T-helper 1 cell (primary cell): ENCODE data around the gene SLC2A11.

ENCODE experiments used
- DNase-seq, 5 donors: peaks; one replicate each; pipeline ENCODE4 v3.0.0-alpha.2; 2012 to 2020

SLC2A11 gene

DNA sequence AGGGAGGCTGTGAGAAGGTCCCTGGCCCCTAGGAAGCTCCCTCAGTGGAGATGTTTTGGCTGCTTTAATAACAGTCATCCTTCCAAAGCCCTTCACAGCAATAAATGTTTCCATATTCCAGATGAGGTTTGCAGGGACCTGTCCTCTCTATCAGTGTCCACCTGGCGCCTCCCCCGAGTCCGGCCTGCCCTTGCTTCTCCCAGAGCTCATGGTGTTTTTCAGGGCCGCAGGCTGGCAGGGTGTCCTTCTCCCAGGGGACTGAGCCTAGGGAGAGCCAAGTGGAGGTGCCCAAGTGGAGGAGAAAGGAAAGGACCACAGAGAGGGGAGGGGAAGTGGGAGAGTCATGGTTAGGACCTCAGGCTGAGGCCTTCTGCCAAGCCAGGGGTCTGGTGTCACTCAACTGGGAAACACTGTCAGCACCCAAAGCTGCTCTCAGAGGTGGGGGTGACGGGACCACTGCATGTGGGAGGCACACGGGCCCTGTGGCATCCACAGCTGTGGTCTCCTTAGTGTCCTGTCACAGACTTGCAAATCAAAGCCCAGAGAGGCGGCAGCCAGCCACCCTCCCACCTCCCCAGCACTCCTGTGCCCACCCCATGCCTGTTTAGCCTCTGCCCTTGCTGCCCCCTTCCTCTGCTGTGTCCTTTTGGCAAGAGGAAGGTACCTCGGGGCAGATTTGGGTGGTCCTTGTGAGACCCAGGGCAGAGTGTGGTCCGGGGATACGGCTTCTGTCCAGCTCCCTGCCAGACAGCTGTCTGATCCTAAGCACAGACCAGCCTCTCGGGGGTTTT is 25.3 kb upstream of the SLC2A11 start:
- DNase-seq, result no peak

DNA sequence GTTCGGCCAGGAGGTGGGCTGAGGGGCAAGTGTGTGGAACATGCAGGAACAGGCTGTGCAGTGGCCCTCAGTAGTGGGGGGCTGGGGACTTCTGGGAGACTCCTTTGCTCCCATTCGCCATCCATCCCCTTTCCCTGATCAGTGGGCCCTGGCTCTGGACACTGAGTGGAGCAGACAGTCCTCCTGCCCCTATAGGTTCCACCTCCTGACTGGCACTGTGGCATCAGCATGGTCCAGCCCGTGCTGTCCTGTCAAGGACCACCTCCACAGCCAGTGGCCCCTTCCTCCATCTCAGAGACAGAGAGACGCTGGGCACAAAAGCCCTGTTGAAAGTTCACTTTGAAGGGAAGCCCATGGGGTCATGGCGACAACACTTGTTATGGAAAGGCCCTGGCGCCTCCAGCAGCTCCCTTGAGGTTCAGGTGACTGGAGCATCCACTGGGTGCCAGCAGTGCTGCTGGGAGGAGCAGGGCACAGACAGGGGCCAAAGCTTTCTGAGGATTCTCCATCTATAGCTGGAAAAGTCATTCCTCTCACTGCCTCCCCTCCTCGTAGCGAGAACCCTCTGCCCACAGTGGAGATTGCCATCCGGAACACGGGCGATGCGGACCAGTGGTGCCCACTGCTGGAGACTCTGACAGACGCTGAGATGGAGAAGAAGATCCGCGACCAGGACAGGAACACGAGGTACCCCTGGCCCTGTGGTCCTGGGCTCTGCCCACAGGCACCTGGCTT is 24.5 kb upstream of the SLC2A11 start:
- no peak for DNase-seq

DNA sequence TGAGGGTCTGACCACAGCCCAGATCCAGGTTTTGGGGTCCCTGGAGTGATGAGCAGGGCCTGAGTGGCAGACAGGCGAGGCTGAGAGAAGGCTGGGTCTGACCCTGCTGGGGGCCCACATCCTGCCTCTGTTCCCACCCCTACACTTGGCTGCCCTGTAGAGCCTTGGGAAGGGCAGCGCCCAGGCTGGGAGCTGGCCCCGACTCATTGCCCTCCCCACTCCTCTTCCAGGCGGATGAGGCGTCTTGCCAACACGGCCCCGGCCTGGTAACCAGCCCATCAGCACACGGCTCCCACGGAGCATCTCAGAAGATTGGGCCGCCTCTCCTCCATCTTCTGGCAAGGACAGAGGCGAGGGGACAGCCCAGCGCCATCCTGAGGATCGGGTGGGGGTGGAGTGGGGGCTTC is 23.8 kb upstream of the SLC2A11 start:
- no peak for DNase-seq

DNA sequence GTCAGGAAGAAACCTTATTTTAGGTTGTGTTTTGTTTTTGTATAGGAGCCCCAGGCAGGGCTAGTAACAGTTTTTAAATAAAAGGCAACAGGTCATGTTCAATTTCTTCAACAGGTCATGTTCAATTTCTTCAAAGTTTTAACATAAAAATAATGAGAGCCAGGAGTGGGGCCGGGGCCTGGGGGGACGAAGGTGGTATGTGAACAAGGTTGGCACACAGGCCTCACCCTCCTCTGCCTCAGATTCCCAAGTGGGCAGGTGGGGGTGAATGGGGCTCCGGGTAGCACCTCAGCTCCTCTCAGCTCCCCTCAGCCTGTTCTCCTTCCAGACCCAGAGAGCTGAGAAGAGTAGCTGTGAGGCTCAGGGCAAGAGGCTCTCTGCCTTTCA is 23.3 kb upstream of the SLC2A11 start:
- no peak for DNase-seq

DNA sequence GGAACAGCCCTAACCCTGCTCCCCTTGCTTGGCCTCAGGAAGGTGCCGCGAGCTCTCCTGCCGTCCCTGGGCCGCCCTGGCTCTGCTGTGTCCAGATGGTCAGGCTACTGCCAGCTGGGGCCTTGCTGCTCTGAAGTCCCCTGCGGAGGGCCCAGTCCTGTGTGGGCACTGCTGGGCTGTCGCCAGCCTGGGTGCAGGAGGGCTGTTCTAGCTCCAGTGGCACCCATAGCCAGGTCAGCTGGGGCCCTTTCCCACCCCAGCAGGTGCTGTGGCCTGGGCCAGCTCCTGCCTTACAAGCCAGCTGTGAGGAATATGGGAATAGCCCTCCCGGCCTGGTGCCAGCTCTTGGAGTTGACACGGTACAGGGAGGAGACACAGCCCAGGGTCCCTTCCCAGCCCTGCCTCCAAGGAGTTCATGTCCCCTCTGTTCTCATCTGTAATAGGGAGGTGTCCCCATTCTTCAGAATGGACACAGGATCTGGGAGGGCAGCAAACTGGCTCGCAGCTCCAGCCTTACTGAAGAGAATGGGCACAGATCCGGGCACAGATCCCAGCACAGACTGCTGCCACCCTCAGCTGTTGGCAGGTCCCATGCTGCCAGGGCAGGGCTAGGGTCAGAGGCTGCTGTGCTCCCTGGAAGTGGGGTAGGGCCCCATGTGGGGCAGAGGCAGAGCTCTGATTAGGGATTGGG is 22.7 kb upstream of the SLC2A11 start:
- DNase-seq, result no peak

DNA sequence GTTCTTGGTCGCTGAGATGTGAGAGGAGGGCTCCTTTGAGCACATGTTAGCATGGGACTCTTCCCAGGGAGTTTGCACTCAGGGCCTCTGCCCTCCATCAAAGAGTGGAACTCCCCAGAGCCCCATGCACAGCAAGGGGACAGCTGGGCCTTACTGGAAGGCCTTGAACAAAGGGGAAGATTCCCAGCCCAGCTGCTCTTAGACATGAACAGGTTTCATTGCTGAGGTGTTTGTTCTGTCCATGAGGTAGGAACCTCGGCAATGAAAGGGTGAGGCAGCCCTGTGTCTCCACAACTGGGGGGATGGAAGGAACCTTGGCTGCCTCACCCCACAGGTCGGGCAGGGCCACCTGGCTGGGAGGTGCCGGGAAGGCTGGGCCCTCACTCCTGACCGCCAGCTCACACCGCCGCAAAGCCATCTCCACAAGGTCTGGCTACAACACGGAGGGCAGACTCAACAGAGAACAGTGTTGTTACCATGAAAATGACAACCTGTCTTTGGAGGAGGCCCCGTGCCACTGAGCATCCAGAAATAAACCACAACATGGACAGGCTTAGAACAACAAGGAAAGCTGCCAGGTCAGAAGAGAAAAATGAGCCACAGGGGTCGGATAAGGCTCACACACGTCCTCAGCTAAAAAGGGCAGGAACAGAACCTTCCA is 22.1 kb upstream of the SLC2A11 start:
- no peak for DNase-seq

DNA sequence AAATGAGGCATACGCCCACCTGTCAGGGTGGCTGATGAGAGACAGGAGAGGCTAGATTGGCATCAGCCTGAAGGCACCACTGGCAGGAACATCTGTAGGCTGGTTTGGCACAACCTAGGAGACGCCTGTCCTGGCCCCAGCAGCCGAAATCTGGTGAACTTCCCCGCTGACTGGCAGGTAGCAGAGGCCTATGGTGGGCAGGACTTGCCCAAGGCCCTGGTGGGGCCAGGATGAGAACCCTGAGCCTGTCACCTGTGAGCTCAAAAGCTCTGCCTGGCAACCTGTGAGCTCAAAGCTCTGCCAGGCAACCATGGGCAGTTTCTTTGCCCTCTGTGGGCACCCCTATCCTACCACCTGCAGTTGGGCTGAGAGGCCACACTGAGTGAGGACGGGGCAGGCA is 21.4 kb upstream of the SLC2A11 start:
- DNase-seq, result no peak

DNA sequence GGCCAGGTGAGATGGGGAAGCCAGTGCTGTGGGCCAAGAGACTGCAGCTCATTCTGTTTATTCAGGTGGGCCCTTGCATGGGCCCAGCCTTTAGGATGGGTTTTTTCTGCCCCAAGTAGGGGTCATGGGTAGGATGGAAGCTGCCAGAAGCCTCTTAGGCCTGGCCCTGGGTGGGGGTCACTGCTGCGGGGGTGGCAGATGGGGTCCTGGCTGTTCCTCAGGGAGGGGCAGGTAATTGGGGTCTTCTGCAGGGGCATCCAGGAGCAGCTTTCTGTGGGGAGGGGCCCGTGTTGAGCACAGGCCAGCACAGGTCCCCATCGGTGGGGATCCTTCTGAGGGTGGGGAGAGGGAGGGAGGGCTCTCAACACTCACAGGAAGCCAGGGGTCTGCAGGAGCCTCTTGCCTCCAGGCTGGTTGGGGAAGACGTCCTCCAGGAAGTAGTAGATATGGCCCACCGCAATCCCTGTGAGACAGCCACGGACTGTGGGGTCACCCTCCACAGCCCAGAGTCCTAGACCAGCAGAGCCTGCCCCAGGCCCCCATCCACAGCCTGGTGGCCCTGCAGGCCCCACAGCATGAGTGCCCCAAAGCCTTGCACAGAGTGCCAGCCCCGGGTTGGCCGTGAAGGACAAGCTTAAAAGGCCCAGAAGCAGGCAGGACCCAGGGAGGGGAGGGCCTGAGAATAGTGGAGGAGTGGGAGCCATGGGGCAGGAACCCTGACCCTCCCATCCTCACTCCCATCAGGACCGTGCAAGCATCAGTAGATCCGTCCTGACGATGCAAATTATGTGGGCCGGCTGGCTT is 20.8 kb upstream of the SLC2A11 start:
- no peak for DNase-seq

DNA sequence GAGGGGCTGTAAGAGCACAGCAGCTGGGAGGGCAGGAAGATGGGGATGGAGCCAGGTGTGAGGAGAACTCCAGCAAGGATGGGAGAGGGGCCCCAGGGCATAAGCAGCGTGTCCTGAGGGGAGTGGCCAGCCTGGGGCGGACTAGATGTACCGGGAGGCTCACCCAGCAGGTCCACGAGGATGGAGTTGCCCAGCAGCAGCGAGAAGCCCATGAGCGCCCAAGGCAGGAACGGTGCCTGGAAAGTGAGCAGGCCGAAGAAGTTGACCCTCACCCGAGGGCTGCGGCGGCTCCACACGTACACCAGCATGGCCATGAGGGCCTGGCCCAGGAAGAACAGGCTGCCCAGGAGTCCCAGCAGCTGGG is 20.2 kb upstream of the SLC2A11 start:
- DNase-seq, result no peak

DNA sequence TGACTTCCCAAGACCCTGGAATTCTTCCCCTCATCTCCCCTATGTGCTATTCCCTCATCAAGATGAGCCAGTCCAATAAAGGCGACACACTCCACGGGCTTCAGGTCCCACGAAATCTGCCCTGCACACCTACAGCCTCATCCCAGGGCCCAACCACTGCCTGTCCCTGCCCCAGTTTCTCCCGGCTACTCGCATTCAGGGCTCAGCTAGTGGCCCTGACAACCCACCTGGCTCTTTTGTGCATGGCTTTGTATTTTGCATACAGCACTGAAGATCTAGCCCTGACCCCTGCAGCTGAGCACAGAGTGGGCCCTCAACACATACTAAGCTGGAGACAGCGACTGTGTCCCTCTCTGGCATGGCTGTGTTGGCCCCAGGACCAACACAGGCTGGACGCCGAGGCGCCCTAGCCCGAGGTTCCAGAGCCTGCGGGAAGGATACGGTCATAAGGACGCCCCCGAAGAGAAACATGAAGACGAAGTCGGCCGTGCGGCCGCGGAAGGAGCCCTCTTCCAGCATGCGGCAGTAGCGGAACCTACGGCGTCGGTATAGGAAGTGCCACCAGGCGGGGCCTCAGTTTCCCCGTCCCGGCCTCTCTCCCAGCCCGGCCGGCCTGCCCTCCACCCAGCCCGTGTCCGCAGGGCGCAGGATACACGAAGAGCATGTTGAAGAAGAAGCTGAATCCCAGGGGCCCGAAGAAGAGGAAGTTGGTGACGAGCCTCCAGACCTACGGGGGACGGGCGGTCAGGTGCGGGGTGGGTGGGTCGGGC is 19.6 kb upstream of the SLC2A11 start:
- DNase-seq, result no peak

DNA sequence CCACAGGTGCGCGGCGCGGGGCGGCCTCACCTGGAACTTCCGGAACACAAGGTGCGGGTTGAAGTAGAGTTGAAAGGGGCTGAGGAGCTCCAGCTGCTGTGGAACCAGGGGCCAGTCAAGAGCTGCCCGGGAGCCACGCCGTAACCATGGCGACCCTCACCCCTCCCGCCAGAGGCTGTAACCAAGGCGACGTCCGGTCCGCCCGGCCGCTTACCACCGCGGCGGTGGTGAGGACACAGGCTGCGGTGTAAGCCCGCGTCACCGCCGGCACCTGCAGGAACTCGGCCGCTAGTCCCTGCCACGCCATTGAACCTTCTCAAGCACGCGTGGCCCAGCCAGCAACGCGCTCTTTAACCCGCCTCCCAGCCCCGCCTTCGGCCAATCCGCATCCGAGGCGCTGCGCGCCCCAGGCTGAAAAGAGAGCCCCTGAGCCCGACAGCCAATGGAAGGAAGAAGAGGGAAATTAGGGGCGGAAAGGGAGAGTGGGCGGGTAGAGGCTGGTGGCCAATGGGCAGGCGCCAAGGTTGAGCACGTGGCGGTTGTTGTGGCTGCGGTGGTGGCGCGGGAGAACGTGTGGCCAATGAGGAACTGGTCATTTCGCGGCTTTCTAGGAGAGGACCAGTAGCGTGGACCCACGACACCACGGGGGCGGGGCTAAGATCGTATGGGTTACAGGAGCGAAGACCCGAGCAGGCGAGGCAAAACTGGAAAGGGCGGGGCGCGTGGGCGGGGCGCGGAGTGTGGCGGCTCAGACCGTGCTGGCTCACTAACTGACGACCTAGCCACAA is 18.8 kb upstream of the SLC2A11 start, which contains the start of gene DERL3:
Gene DERL3 (minus strand): TSS at position 326 of the 788 bp plus-strand sequence. CDS start 19 bp downstream, at position 307.
- peak; percentile 84 to 99 (median 89) for DNase-seq

DNA sequence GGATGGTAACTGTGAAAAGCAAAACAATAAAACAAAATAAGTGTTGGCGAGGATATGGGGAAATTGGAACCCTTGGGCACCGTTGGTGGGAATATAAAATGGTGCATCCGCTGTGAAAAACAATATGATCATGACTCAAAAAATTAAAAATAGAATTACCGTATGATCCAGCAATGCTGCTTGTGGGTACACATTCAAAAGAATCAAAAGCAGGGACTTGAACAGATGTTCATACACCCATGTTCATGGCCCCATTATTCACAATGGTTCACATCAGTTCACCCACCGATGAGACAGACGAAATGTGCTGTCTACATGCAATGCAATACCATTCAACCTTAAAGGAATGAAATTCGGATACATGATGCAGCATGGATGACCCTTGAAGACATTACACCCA is 17.6 kb upstream of the SLC2A11 start:
- no peak for DNase-seq

DNA sequence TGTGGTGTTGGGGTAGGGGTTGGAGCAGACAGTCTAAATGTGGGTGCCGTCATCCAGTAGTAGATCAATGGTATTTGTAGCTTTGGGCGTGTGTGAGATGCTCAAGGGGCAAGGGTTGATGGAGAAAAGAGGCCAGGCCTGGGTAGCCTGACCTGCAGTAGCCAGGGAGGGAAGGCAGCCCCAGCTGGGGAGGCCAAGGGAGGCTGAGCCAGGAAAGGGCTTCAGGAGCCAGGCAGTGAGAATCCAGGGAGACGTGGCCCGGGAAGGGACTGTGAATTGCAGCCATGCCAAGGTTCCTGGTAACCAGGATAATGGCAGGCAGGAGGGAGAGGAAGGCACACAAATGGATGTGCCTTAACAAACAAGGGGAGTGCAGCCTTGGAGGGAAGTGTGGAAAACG is 16.4 kb upstream of the SLC2A11 start:
- DNase-seq, result no peak

DNA sequence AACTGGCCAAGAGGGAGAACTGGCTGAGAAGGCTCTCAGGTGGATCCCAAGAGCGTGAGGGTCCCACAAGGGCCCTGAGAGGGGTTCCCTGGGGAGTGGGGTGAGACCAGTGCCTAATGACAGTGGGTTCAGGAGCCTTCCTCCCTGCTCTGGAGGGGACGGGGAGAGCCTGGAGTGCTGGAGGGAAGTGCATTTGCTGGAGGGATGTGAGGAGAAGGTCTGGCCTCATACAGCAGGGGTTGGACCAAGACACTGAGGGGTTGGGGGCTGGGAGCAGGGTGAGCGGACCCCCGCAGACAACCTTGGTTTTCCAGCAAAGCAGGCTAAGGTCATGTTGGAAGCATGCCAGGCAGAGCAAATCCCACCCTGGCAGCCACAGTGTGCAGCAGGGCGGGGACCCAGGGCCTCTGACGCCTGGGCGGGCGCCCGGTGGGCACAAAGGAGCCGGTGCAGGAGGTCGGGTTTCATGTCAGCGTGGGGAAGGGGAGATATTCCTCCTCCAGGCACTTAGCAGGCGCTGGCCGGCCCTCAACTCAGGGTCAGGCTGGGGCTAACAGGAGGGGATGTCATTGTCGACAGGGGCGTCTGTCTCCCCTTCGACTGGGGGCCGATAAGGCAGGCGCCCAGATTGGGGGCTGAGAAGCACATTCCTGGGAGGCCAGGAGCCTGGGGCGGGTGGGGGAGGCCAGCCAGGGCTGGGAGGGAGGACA is 15.8 kb upstream of the SLC2A11 start:
- no peak for DNase-seq

DNA sequence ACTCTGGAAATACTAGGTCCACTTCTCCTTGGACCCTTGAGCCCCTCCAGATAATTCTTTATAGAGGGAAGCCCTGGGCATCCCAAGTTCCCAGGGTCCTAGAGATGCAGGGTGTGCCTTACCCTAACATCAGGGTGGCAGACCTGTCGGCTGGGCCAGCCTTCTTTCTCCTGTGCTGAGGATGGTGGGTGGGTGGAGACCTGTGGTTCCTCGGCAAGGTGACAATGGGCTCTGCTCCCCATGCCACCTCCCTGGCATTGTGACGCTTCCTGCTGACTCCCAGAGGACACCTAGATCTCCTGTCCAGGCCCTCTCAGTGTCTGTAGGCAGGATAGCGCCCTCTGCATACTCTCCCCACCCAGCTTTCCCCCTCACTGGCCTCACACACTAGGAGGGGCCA is 15.1 kb upstream of the SLC2A11 start:
- DNase-seq, result no peak

DNA sequence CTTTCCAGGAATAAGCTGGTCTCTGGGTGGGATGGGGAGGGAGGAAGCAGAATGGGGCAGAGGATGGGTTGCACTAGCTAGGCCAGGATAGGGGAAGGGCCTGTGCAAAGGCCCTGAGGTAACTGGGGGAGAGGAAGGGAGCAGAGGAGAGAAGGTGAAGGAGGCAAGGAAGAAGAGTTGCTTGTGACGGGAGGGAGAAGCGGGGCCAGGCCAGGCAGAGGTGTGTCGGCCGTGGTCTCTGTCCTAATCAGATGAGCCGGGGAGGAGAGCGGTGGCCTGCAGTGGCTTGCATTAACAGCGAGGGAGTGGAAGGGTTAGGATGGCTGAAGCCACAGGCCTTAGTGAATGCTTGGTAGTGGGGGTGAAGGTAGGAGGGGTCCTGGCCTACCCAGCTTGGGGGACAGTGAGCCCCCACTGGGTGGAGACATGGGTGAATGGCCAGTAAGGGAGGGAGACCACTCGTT is 12.9 kb upstream of the SLC2A11 start:
- no peak for DNase-seq

DNA sequence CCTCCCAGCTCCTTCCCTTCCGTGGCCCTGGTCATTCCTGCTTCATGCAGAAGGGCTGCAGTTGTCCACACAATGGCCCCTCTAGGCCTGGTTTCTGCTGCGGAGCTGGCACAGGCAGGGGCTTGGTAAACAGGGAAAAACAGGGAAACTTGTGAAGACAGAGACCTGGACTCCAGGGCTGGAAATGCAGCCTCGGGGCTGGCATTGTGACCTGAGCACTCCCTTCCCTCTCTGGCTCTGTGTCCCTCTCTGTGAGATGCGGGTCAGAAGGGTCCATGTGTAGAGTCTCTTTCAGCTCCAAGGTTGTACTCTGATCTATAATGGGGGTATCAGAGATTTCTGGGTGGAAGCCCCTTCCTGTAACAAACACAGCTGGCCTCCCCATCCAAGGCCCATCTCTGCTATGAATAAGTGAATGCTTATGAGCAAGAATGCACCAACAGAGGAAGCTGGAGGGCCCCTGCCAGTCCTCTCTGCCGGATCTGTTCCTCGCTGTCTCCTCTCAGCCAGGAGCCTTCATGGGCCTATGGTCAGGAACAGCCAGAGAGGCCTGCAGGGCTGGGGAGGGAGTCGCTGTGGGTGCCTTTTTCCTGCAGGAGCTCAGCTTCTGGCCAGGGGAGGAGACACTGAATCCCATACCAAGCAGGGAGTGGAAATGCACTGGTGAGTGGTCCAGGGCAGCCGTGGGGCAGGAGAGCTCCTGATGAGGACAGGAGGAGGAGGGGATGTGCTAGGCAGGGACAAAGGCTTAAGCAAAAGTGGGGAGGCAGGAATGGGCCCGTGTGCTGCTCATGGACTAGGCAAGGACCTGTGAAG is 12.2 kb upstream of the SLC2A11 start:
- no peak for DNase-seq

DNA sequence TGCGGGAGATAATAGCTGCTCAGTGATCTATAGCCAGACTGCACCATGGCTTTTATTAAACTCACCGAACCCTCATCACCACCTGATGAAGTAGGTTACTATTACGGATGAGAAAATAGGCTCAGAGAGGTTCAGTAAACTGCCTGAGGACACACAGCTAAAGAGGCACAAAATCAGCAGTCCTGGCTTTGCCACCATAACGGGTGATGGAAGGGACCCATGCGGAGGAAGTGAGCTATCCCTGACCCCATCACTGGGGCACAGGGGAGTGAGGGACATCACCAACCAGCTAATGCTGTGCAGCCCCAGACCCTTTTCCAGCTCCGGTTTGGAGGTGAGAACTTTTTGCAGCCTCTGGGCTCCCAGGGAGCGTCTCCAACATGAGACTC is 11.6 kb upstream of the SLC2A11 start:
- no peak for DNase-seq

DNA sequence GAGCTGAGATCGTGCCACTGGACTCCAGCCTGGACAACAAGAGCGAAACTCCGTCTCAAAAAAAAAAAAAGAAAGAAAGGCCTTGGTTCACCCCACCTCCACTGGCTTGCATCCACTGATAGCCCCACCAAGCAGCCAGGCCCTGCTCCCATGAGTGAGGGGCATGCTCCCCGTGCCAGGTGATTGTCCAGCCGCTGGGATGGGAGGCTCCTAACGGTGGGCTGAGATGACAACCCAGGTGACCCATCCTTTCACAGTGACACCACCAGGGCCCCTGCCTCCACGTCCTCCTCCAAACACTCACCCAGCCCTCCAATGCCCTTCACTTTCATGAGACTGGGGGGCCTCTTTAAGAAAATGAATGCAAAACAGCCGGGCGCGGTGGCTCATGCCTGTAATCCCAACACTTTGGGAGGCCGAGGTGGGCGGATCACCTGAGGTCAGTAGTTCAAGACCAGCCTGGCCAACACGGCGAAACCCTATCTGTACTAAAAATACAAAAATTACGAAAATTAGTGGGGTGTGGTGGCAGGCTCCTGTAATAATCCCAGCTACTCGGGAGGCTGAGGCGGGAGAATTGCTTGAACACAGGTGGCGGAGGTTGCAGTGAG is 10.3 kb upstream of the SLC2A11 start:
- no peak for DNase-seq
